Kasumi-1 (cell line): ENCODE measurements around the gene RIMBP2.

Experiments used
- DNase-seq, 2 experiments: peaks; one replicate each; lab custom pipeline; 2025; lab: John Stamatoyannopoulos, UW

RIMBP2 gene

DNA sequence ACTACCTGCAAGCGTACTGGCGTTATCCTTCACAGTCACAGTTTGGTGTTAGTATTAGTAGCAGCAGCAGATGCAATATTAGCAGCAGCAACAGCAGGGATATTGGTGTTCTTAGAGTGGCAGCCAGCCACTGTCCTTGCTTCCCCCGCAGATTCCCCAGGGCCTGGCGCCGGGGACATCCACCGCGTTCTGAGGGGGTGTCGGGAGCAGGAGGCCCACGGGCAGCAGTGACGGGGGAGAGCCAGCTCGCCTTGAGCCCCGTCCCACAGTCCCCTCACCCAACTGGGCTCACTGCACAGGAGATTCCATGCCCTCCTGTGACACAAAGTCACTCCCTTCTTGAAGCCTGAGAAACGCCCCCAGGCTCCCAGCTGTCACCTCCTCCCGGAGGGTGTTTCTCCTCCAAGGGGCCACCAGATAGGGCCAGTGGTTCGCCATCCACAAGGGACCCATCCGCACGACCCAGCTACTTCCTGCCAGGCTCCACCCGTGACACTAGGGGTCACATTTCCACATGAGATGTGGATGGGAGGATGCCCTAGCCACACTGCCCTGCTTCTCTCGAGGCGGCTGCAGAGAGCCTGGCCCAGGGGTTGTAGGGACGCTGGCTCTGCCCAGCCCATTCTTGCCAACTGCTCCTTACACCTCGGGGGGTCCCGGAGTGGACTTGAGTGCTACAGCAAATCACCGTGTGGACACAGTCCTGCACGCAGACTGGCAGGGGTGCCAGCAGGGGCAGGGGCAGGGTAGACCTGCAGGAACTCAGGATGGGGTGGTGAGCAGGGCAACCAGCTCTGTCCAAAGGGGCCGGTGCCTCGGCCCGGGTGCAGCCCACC, 255.3 kb downstream of the RIMBP2 start:
- DNase-seq, result no peak

DNA sequence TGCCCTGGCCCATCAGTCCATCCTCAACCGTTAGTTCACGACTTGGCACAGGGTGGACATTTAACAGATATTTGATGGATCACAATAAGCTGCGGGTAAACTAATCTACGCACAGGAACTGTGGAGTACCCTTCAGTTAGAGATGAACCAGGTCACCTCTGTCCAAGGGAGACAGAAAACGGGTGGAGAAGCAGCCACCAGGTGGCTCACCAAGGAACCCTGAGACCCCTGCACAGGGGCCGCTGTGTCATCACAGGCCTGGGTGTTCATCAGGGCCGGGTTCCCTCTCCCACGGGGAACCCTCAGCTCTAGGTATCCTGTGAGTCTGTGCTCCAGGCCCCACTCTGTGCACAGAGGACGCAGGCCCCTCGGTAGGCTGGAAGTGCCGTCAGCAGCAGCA, 256.2 kb downstream of the RIMBP2 start:
- no peak for DNase-seq

DNA sequence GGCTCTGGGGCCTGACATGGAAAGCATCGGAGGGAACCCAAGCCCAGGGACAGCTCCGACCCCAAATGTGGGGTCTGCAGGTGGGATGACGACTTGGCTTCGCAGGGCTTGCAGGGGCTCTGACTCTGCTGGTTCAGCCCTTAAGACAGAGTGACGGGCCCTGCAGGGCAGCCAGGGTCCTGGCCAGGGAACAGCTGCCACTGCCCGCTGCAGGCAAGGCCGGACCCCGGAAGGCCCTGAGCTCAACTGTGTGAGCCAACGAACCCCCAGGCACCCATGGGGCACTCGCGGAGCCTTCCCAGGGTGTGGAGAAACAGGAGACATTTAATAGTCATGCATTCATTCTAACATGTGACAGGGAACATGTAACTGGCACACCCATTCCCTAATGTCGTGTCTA, 257.8 kb downstream of the RIMBP2 start:
- no peak for DNase-seq

DNA sequence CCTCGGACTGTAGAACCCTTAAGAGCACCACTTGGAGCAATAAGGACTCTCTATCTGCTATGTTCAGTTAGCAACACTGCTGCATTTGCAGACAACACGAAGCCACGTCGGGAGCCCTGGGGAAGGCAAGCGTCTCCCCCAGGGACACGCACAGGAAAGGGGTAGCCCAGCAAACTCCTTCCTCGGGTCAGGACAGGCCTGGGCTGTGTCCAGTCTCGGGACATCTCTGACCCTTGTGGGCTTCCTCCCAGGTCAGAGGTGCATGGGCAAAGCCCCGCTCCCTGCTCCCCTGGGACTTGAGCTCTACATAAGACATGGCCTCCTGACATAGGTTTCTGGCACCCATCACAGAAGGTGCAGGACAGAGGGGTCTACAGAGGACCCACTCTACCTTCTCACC, 258.9 kb downstream of the RIMBP2 start:
- DNase-seq, result no peak

DNA sequence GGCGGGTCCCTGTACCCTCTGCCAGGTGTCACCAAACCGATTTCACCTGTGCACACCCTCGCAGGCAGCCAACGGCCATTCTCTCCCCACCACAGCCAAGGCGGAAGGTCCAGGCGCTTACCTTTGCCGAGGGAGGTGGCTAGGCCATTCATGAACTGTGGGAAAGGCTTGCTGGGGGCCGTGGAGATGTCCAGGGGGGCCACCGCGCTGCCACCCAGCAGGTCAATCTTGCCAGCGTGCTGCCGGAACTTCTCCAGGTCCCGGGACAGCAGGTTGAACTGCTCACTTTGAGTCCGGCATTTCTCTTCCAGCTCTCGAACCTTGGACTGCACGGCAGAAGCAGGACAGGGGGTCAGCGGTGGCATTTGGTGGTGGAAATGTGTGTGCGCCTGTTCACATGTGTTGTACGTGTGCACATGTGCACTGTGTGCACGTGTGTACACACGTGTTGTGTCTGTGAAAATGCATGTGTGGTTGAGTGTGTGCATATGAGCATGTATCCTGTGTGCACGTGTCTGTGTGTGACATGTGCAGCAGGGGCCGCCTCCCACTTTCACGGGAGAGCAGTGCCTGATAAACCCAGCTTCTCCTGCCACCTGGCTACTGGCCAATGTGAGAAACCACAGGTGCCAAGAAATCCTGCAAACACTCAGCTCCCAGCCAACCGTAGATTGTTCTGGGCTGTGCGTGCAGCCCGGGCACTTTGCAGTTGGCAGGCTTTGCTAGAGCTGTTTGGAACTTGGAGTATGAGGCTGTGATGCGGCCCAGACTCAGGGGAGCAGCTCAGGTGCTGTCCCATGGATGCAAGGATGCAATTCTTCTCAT, 259.5 kb downstream of the RIMBP2 start:
- no peak for DNase-seq

DNA sequence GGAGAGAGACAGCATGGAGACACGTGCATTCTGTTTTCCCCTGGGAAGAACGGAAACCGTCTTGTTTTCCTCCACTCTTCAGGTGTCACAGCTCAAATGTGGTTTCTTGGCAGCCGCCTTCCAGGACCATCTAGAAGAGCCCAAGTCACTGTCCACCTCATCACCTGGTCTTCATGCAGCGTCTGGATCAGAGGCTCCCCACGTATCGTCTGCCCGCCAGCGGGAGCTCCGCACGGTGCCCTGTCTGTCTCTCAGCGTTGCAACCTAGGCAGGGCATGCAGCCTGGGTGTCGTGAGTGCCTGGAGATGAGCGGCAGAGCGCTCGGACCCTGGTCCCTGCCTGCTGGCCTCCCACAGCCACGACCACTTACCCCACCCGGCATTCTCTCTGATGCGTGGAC, 260.9 kb downstream of the RIMBP2 start:
- DNase-seq, result no peak

DNA sequence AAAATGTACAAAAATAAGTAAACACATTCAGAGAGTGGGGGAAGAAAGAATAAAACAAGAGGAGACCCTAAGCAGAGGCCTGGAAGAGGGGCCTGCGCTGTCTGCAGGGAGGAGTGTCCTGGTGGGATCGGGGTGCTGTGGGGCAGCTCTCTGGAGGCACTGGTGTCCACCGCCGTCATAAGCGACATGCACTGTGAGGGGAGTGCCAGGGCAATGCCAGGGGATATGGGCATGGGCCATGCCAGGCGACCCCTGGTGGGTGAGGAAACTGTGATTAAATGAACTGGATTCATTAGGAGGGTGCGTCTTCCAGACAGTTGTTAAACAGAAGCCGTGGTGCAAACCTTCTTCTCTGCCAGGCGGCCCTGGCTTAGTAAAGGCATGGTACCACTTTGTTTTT, 261.8 kb downstream of the RIMBP2 start:
- DNase-seq, result no peak

DNA sequence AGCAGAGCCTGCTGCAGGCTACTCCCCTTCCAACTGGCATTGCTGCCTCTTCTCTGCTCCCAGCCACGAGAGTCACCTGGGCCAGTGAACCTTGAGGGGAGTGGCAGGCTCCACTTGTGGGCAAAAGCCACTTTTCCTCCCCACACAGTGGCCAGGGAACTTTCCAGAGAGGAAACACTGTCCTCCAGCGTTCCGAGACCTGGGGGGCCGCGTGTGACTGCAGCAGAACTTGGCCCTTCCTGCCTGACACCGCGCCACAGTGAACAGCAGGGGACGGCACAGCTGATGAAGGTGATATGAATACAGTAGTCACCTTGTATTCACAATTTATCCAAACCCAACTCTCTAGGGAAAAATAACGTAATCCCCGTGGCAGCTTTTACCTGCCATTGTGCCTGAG, 263.6 kb downstream of the RIMBP2 start:
- DNase-seq, result no peak

DNA sequence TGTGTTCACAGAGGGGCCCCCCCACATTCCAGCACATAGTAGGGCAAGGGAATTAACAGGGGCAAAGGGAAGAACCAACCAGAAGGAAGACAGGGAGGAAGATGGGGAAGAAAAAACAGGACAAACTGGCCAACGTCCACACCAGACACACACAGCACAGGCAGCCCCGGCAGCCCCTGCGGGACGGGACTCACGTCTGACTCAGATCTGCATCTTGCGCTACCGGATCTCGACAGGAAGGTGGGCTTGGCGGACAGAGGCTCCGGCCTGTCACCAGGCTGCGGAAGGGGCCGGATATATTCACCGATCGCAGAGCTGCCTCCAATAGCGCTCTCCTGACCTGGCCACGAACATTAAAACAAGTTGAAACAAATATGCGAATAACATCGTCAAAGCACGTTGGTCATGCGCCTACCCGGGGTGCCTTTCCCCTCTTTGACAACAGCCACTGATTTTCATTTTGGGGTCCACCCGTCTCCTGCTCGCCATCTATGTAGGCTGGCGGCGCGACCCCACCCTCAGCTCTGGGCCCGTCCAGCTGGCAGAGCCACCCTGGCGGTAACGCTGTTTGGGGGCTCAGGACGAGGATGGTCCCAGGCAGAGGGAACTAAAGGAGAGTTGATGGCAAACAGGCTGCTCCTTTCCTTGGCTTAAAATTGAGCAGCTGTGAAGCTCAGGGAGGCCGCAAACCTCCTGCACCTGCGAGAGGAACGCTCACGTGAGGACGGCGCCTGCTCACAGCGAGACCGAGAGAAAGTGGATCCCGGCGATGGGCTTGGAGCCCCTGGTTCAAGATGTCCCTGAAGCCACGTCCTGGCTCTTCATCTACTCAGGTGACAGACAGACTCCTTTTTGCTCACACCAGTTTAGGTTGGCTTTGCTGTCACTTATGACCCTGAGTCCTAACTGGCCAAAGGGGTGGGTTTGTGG, 264.8 kb downstream of the RIMBP2 start:
- no peak for DNase-seq

DNA sequence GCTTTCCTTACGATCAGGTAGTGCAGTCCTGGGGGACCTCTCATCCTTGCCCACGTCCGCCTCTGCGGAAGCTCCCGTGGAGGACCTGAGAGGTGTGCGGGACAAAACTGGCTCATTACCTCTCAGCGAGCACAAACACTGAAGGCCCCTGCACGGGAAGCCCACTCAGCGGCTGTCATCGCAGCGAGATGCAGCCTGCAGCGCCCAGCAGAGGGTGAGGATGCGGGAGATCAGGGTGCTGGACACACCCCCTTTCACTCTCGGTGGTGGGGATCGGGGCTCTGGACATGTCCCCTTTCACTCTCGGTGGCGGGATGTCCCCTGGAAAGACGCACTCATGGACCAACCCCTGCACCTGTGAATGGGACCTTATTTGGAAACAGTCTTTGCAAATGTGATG, 266.8 kb downstream of the RIMBP2 start:
- DNase-seq, result no peak

DNA sequence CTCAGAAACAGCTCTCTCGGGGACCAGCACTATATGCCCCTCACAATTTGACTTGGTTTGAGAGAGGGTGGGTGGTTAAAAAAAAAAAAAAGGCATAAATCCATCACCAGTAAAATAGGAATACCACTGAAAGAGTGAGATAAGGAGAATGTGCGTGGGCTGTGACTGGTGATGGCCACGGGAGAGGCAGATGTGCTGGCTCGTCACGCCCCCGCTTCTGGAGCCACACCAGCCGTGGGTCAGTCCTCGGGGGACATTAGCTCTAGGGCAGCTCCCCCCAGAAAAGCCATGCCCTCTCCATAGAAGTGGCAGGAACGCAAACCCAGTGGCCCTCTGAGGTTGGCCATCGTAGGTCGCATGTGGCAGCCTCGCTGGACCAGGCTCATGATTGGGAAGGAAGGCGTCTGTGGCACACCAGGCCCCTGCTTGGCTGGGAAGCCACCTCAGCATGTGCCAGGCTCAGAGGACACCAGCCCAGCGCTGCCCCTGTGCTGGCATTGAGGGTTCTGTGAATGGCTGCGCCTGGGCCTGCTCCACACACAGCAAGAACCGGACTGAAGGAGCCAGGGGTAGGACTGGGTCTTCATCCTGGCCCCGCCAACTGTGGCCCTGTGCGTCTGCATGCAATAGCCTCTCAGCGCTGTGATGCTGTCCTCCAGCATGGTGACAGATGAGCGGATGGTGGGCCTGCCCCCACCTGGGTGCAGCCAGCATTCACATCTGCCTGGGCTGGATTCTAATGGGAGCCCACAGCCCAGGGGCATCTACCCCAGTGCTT, 267.9 kb downstream of the RIMBP2 start:
- no peak for DNase-seq

DNA sequence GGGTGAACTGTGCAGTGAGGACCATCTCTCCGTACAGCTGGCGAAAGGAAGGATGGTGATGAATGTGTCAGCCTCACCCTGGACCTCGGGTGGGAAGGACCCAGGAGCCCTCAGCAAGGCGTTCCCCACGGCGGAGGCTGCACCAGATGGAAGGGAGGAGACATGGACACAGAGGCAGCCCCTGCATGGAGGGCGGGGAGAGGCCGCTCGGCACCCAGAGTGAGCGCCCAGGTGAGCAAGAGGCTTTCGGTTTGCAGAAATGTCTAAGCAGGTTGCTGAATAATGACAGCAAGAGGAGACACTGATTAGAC, 268.5 kb downstream of the RIMBP2 start:
- no peak for DNase-seq

DNA sequence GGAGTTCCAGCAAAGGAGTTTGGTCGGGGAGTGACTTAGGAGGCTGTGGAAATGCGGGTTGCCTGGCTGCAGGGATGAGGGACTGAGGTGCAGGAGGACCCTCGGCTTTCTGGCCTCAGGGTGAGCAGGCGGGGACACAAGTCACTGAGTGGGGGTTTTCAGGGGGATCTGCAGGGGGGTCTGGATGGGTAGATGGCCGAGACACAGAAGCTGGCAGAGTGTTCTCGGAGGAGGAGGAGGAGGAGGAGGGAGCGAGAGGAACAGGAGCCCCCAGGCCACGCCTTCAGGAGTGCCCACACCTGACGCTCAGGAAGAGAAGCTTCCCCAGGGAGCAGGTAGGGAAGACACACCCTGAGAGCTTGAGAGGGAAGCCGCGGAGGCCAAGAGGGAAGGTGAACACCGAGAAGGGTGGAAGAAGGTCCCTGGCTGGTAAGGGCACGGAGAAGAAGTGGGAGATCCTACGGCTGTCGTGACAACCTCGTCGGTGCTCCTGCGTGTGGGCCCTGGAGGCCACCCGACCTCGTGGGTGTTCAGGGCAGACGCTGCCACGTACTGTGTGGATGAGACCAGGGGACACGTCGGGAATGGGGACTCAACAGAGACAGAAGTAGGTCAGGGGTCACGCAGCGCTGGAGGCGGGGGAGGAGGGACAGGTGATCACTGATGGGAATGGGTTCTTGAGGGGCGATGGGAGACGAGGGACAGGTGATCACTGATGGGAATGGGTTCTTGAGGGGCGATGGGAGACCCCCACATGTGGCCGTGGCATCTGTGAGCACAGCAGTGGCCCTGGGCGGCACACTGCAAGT, 269.0 kb downstream of the RIMBP2 start:
- no peak for DNase-seq

DNA sequence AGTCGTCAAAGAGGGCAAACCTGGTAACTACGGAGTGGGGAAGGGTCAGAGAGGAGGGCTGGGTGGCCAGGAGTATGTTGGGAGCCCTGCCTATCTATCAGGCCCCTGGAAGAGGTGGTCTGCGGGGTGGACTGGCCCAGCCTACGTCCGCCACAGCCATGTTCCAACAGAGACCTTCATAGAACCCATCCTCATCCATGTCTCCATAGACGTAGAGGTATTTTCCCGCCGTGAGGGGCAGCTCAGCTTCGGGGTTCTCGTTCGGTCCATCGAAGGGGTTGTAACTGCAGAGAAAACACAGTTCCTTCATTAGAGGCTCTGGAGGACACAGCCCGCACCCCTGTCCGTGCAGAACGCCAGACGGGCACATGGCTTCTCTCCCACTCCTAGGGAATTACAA, 271.1 kb downstream of the RIMBP2 start:
- no peak for DNase-seq

DNA sequence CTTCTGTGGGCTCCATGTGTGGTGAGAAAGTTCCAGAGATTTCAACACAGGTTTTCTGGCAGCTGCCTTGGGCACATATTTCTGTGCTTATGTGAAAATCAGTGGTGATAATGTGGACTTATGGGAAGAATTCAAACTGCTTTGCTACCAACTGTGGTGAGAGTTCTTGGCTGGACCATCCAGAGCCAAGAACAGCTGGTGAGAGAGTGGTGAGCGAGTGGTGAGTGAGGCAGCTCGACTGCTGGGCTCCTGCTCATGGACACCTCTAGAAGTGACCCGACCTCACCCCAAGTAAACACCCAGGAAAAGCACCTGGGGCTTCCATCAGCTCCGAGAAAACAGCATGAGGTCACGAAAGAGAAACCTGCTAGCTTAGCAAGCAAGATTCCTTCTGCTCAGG, 272.0 kb downstream of the RIMBP2 start:
- no peak for DNase-seq

DNA sequence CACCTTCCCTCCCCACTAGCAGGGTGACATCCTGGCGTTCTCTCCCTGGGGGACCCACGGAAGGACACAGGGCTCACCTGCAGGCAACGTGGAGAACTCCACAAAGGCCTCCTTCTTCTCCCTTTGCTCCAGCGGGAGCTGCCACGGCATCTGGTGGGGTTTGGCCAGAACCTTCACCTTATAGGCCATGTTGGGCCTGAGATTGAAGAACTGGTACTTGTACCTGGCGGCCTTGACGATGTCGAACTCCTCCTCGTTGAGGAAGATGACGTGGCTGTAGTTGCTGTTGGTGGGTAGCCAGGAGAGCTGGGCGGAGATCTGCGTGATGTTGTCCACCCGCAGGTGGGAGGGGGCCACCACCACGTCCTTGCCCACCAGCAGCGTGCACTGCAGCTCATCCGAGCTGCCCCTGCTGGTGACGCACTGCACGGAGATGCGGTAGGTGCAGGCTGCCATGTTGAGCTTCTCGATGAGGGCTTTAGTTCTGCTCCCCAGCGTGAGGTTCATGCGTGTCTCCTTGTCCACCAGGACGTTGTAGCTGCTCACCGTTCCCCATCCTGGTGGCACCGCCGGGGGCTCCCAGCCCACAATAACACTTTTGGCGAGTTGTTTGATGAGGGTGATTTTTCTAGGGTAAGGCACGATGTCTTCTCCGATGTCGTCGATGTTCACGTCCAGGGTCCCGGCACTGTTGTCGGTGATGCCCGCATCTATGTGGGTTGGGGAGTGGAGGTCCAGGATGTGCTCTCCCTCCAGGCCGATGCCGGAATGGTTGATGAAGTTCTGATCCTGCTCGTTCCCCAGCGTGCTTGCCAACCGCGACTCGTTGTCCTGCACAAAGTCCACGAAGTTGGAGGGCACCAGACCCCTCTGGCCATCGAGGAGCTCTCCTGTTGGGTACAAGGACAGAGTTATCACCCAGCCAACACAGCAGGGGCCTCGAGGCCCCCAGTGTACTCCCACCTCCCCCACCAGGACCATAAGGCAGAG, 274.0 kb downstream of the RIMBP2 start:
- DNase-seq, result no peak

DNA sequence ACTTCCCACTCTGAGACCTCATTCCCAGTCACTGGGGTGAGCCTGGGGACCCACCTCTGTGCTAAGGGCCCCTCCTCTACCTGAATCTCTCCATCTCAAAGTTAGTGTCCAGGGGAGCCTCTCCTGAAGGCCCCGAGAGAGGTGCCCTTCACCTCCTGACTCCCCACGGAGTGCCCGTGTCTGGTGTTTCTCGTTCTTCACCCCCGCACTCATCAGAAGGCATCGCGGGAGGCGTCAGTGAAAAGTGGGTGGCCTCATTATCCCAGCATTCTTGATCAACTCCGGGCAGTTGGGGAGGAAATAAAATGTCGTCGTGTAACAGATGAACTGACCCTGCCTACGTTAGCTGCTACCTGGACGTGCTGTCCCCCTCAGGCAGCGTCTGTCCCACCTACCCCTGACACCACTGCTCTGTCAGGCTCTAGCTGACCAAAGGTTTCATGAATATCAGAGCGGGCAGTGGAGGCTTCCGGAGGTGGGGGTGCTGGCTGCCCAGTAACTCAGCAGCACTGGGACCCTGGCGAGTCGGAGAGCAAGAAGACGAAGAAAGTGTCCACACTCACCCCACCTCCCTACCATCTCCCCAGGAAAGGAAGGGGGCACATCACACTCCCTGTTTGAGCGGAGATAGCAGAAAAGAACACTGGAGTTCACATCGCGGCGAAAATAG, 275.6 kb downstream of the RIMBP2 start:
- DNase-seq, result no peak

DNA sequence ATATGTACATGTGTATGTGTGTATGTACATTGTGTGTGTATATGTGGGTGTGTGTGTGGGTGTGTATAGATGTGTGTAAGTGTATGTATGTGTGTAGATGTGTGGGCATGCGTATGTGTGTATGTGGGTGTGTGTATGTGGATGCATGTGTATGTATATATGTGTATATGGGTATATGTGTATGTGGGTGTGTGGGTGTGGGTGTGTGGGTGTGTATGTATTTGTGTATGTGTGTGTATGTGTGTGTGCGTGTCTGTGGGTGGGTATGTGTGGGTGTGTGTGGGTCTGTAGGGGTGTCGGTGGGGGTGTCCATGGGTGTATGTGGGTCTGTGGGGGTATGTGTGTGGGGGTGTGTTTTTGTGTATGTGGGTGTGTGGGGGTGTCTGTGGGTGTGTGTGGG, 276.8 kb downstream of the RIMBP2 start:
- no peak for DNase-seq

DNA sequence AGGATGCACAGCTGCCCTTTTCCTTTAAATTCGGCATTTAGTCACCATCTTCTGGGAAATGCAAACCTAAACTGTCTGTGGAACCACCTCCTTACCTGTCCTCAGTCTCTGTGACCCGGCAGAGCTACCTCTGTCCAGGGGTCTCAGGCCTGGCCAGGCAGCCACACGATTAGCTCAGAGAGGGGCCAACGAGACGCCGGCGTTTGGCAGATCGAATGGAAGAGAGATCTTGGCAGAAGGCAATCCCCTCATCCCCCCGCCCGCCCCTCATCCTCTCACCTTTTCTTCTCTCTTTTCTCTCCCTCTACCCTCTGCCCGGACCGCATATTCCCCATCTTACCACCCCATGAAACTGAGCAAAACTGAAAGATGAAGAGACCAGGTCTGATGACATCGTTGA, 277.4 kb downstream of the RIMBP2 start:
- no peak for DNase-seq
